HK-2 (cell line): Measurements from ENCODE around the gene MAP3K7.

Experiments used
- DNase-seq: peaks from one replicate; pipeline ENCODE4 v3.0.0-alpha.2; 2018; ENCODE audit not compliant: unreplicated experiment

MAP3K7 gene

DNA sequence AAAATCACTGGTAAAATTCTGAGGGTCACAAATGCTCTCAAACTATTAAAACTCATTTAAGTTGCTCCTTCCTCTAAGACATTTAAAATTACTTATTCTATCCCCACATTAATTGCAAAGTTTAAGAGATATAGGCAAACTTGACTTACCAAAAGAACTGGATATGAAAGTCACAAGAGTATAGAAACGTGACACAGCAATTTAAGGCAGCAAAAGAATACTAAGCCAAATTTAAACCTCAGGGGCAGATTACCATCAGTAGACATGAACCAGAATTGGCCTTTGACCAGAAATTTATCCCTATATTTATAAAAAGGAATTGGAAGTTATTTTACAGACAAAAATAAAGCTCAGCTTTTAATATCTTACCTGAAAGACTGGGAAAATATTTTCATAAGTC, 56.0 kb downstream of the MAP3K7 start:
- no peak for DNase-seq

DNA sequence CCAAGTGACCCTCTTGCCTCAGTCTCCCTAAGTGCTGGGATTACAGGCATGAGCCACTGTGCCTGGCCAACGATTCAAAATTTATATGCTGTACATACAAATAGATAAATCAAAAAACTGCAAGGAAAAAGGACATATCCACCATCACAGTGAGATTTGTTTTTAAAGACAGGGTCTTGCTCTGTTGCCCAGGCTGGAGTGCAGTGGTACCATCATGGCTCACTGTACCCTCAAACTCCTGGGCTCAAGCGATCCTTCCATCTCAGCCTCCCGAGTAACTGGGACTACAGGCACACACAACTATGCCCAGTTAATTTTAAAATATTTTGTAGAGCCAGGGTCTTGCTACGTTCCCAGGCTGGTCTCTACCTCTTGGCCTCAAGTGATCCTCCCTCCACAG, 61.5 kb downstream of the MAP3K7 start:
- DNase-seq: no peak

DNA sequence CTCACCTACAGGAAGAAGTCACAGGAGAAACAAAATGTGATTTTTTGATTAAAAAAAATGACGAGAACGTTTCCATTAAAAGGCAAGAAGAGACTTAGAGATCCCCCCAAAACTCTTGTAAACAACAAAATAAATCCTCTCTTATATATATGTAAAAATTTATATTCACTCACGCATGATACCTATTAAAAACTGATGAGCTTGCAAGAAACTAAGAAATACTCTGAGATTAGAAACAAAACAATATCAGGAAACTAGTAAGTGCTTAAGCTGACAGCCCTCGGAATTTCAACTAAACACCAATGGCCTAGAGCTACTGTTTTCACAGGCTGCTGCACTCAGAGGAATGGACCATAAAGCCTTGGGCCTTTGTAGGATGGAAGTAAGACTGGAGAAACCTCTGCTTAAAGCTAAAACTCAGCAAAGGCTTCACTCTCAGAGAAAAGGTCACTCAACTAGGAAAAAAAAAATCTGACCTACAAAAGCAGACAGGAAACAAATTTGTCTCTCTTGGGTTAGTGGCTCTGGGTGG, 63.0 kb downstream of the MAP3K7 start:
- no peak for DNase-seq

DNA sequence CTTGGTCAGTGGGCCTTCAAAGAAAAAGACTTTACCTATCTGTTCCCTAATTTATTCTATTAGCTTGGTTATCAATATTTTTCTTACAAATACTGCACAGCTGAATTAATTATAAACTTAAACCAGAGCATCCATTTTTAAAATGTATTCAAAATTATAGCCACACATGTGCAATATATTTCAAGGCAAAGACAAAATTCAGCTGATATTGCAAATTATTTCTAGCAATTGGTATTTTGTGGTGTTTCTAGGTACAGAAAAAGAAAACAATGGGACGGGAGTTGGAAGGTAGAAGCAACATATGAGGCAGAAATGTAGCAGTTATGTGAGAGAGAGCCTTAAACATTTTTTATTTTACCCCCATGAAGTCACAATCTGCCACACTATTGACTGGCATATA, 64.9 kb downstream of the MAP3K7 start:
- no peak for DNase-seq

DNA sequence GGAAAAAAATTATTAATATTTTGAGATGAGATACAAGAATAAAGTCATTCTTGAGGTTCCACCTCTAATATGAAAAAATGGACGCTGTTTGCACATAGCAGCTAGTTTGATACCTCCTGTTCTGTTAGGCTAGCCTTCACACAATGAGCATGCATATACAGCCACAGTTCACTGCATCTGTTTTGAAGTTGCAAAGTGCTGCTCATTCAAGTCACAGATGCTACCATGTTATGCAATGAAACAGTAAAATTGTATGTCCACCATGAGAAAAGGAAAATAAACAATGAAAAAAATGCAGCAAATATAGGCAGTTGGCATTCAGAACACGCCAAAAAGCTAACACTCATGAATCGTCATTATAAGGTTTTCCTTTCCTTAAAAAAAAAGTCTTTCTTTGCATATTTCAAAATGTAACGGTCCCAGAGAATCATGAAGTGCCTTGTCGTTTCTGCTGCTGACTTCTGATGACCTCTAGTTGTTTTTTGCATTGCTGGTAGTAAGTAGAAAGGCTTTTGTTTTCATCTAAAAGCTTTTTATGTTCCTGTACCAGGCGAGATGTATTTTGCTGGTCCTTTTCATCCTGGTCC, 70.7 kb downstream of the MAP3K7 start:
- DNase-seq: no peak

DNA sequence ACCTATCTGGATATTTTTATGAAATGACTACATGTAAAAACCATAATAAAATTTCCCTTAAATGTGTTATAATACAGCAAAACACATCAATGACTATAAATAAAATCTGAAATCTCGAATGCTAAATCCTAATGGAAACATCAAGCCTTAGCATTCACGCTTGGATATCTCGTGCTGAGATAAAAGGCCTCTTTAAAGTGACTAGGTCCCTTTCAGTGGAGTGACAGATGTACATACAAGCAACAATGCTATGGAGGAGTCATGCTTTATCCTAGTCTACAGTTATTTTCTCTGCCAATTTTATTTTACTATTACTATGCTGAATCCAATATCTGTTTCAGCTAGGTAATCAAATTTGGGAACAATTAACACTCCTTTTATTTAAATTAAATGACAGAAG, 72.4 kb downstream of the MAP3K7 start:
- DNase-seq: no peak

DNA sequence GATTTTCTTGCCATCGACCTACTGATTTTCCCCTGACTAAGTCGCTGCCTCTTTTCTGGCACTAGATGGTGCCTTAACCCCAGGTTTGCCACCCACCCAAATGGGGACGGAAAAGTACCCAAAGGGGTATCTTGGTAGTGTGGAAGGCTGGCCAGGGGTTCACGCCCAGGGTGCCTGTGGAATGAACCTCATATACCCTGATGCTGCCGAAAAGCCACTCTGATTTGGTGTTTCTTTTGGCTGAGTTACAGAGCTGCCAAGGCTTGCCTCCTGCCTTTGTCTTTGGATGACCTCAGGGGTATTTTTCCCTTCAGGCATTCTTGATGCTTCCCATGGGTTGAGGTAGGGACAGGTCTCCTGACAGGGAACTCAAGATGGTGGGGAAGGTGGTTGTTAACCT, 78.1 kb downstream of the MAP3K7 start:
- DNase-seq: no peak

DNA sequence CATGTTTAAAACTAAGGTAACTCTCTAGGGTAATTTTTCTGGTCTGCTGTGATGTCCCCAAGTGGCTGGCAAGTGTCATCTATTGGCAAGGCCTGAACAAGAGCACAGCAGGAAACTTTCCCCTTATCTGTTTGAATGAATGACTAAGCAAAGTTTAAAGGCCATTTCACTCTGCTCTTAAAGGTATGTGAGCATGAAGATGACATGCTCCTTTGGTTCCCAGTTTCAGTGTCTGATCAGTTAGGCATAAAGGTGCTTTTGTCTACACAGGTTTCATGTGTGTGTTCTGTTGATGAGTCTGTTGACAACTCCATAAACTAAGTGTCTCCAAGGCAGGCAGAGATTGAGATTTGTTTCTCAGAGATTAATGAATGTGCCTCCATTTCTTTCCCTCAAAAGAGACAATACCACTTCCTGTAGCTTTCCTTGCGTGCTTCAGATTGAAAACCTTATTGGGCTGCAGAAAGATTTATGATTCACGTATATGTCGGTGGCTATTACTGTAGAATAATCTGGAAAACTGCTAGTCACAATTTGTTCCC, 83.9 kb downstream of the MAP3K7 start:
- DNase-seq: no peak

DNA sequence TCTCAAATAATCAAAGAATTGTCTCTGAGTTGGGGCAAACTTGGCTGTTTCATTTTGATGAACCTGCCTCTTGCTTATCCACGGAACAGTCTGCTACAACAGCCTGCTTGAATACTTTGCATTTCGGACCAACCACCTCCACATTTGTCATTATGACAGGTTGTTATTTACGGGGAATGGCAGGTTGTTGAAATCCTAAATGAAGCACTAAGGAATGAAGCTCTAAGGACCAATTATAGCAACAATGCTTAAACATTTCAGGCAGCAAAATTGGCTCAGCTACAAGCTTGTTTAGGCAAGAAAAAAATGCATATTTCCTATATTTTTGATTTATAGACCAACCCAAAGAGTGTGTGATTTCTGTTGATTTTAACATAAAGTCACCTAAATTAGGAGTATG, 84.5 kb downstream of the MAP3K7 start:
- no peak for DNase-seq

DNA sequence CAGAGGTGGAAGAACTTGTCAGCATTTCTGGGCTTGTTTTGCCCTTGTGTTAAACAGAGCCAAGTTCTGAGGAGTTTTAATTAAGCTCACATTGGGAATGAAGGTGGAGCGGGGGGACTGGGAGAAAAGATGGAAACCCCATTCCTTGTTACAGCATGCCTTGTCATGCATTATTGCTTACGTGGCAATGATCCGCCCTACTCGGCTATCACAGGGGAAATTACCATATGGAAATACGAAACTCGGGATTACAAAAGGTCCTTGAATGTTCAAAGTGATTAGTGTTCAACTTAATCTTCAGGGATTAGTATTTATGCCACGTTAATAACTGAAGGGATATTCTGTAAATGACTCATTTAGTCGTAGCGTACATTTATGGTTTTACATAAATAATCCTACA, 86.4 kb downstream of the MAP3K7 start:
- DNase-seq: no peak

DNA sequence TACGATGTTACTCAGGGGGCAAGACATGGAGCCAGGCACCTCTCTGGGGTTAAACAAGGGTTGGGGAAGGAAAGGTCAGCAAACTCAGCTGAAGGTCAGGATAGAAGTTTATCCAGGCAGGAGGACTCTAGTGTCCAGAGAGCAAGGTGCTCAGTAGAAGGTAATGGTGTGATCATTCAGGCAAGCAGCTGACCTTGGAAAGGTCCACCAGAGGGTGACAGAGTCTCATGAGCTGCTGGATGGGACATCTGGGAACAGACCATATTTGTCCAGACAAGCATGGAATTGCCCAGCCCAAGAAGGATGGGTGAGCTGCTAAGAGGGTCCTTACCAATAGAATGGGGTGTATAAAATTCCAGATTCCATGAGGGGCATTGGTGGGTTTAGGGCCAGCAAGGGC, 89.5 kb downstream of the MAP3K7 start:
- DNase-seq: no peak

DNA sequence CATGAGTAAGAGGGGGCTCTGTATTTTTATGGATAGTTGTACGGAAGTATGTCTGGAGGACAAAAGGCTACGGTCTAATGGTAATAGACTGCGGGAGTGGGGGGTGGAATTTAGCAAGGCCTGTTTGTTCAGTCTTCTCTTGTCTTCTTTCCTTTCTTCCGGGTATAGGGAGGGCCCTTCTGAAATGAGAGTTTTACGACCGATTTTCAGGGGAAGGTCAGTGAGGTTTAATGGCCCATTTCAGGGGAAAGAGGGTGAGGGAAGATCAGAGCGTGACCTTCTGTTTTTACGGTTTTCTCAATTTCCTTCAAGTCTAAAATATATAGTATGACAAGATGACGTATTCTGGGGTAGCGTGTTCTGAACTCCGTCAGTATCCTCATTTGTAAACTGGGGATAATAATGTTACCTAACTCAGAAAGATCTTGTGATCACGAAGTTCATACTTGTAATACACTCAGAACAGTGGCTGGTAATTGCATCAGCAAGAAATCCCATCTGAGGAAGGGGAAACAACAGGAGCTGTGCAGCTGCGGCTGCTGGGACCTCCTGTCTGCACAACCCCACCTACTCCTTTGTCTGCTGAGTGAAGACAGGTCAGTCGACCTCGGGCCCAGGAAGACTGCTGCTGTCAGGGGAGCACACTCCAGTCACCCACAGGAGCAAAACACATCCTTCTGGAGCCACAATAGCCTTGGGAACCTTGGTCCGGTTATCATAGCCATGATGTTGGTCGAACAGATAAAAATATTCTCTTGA, 90.4 kb downstream of the MAP3K7 start:
- no peak for DNase-seq

DNA sequence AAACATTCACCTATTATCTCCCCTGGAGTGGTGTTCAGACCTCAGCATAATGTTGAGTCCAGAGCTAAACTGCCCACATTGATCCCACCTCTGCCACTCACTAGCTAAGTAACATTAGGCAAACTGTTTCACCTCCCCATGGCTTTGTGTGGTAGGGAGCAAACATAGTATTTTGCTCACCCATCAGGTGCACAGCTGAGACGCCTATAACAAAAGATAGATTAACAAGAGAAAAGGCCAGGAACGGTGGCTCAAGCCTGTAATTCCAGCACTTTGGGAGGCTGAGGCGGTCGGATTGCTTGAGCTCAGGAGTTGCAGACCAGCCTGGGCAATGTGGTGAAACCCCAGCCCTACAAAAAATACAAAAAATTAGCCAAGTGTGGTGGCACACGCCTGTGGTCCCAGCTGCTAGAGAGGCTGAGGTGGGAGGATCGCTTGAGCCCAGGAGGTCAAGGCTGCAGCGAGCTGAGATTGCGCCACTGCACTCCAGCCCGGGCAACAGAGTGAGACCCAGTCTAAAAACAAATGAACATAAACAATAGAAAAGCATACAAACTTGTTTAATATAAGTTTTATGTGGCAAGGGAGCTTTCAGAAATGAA, 91.6 kb downstream of the MAP3K7 start:
- no peak for DNase-seq

DNA sequence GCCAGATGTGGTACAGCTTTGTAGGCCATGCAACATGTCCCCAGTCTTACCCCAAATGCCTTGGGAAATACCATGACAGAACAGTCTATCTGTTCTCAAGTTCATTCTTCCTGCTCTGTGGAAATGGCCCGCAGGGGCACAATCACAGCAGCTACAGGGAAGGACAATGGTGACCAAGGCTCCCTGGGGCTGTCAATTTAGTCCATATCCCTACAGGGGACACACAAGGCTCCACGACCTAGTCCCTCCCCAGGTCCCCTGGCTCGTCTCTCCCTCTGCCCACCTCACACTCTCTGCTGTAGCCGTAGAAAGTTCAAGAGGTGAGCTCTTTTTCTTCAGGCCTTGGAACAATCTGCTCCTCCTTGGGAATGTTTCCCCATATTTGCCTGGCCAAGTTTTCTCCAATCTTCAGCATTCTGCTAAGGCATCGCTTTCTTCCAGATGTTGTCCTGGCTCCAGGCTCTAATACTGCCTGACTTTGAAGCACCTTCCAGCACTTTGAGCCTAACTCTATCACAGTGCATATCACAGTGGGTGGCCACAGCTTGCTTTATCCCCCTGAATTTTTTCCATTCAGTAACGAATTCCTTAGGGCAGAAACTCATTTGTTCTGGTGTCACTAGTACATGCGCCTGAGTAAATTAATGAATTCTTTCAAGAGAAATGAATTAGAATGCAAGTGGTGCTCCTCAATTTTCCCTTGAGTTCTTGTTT, 92.6 kb downstream of the MAP3K7 start:
- no peak for DNase-seq

DNA sequence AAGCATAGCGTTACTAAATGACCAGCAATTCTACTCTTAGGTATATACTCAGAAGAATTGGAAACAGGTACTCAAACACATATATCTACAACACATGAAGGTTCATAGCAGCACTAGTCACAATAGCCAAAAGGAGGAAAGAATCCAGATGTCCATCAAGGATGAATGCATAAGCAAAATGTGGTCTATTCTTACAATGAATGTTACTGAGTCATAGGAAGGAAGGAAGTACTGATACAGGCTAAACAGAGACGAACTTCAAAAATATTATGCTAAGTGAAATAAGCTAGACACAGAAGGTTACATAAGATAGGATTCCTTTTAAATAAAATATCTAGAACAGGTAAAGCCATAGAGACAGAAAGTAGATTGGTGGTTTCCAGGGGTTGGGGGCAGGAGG, 93.5 kb downstream of the MAP3K7 start:
- no peak for DNase-seq

DNA sequence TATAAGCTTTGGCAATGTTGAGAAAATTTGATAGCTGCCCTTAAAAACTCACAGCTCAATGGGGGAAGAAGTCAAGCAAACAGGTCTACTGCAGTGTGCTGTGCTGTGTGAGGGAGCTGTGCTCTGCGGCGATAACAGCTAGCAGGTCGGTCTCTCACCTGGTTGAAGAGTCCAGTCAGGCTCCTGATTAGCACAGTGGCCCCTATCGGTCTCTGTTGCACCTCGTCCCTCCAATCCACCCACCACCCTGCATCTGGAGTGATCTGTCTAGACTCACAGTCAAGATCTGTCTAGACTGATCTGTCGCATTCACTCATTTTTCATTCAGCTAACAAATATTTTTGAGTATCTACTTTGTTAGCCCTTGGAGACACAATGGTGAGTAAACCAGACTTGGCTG, 94.1 kb downstream of the MAP3K7 start:
- no peak for DNase-seq

DNA sequence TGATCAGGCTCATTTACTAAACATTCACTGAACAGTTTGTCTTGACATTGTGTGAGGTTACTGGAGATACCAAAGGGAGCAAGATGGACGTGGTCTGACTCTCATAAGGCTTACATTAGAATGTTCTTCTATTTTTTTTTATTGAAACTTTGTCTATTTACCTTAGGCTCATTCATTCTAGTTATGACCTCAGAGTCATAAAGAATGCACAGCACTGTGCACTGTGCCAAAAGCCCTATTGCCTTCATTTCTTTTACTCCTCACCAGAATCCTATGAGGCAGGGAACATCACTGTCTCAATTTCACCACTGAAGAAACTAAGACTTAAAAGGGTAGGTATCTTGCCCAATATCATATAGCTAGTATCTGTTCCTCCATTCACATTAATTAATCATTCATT, 94.5 kb downstream of the MAP3K7 start:
- no peak for DNase-seq

DNA sequence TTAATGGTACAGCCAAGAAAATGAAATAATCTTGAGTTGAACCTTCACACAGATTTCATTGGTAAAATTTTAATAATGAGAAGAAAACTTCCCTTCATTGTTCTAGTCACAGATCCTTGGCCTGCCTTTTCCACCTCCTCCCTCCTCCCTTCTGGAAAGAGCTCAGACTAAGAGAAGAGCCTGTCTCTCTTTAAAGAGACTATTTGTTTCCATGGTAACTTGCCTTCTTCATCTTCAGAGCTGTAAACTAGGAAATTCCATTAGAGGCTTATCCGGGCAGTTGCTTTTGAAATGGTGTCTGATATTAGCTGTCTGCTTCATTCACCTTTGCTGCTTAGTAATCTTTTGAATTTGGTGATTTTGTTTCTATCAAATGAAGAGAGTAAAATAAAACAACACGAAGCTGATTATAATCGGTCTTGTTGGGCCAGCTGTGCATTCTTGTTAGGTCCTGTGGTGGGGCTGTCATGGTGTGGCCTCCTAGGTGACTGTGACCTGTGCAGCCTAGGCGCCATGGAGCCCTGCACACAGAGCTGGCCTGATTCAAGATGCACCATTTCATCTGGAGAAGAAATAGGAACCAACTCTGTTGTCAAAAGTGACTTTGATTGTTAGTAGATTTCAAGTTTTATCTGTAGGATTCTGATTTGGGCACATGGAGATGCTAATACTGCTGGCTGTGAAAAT, 96.7 kb downstream of the MAP3K7 start:
- DNase-seq: no peak

DNA sequence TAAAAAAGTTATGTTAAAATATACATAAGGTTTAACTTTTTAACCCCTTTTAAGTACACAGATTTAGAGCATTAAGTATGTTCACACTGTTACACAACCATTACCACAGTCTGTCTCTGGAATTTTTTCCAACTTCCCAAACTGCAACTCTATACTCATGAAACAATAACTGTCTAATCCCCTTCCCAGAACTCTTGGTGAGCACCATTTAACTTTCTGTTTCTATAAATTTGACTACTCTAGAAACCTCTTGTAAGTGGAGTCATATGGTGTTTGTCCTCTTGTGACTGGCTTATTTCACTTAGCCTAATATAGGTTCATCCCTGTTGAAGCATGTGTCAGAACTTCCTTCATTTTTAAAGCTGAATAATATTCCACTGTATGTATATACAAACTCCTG, 98.1 kb downstream of the MAP3K7 start:
- DNase-seq: no peak

DNA sequence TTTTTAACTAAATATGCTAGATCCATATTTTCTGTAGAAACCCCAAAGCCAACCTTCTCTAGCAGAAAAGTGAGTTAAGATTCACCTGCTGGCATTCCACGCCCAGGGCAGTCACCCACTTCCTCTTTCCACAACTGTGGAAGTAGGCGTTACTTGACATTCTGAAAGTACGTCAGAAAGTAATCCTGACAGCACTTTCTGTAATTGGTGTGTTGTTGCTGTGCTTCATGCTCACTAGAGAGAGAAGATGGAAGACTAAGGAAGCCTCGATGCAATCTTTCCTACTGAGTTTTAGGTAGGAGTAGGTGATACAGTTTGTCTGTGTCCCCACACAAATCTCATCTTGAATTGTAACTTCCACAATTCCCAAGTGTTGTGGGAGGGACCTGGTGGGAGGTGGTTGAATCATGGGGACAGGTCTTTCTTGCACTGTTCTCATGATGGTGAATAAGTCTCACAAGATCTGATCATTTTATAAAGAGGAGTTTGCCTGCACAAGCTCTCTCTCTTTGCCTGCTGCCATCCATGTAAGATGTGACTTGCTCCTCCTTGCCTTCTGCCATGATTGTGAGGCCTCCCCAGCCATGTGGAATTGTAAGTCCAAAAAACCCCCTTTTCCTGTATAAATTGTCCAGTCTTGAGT, 101.1 kb downstream of the MAP3K7 start:
- no peak for DNase-seq

DNA sequence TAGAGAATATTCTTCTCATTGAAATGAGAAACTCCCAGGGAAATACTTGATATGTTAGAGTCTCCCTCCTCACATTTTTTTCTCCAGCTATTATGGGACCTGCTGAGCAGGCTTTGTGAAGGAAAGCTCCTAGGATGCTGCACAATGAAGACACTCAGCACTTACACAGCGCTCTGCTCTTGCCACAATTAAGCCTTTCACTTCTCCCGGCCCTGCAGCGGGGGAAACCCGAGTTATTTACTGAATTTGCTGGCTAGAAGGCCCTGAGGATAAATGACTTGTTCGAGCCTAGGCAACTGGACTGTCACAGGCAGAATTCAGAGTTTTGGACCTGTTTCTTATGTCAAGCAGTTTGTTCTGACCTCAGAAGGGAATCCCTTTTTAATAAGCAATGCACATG, 102.0 kb downstream of the MAP3K7 start:
- no peak for DNase-seq
